ENCODE data around the gene FGF12. TPM values are rescaled to one million over a fixed set of nuclear protein-coding genes. Genes with fewer than 3 reads are reported as not detected.

The FGF12 gene
- total RNA-seq, 4 donors from 2014 or later, result 0.42 to 1.5 (median 0.62) TPM

- WGBS, 2 donors, result 69 to 79% methylated on average over 4 of the region's 4 CpGs
- peaks cover 0 to 5% (median 0%) of the 10 kb centered on the region in 4 donors for H3K9me3 ChIP-seq
- no peak for DNase-seq (ENCODE audit: low spot score in 2 of 2)
- H3K27ac ChIP-seq, result no peak overlapping the region
- no peaks in the 10 kb centered on the region for H3K4me1 ChIP-seq
- no peak overlapping the region for H3K4me3 ChIP-seq
- TF ChIP-seq EP300 (IDR thresholded peaks at IDR 0.05) (no peak), CTCF (IDR thresholded peaks at IDR 0.05) (no peak), POLR2A (IDR thresholded peaks at IDR 0.05) (no peak)
- no peaks in the 10 kb centered on the region for H3K36me3 ChIP-seq
- H3K27me3 ChIP-seq, result no peaks in the 10 kb centered on the region
Measured at GRCh38 chr3:192237992-192238608, 489.2 kb downstream of the FGF12 start.

- no peak overlapping the region for H3K27ac ChIP-seq
- H3K36me3 ChIP-seq, result no peaks in the 10 kb centered on the region
- H3K4me3 ChIP-seq, result no peak overlapping the region
- no peak for DNase-seq (ENCODE audit: low spot score in 2 of 2)
- TF ChIP-seq EP300 (IDR thresholded peaks at IDR 0.05) (no peak), CTCF (IDR thresholded peaks at IDR 0.05) (no peak), POLR2A (IDR thresholded peaks at IDR 0.05) (no peak)
- no peaks in the 10 kb centered on the region for H3K9me3 ChIP-seq
- 92 to 96% methylated on average over 2 of the region's 2 CpGs for WGBS, 2 donors
- no peaks in the 10 kb centered on the region for H3K27me3 ChIP-seq
- no peaks in the 10 kb centered on the region for H3K4me1 ChIP-seq
Measured at GRCh38 chr3:192229866-192230265, 497.5 kb downstream of the FGF12 start.

- WGBS, 2 donors, result 58 to 66% methylated on average over 5 of the region's 5 CpGs
- H3K9me3 ChIP-seq, result no peaks in the 10 kb centered on the region
- H3K27me3 ChIP-seq, result no peaks in the 10 kb centered on the region
- no peak overlapping the region for H3K4me3 ChIP-seq
- no peaks in the 10 kb centered on the region for H3K4me1 ChIP-seq
- DNase-seq (ENCODE audit: low spot score in 2 of 2), result no peak
- TF ChIP-seq CTCF (IDR thresholded peaks at IDR 0.05) (no peak), POLR2A (IDR thresholded peaks at IDR 0.05) (no peak), EP300 (IDR thresholded peaks at IDR 0.05) (no peak)
- H3K36me3 ChIP-seq, result no peaks in the 10 kb centered on the region
- H3K27ac ChIP-seq, result no peak overlapping the region
Measured at GRCh38 chr3:192224634-192225155, 502.6 kb downstream of the FGF12 start.

- 80 to 81% methylated on average over 2 of the region's 2 CpGs for WGBS, 2 donors
- H3K36me3 ChIP-seq, result no peaks in the 10 kb centered on the region
- H3K9me3 ChIP-seq, result no peaks in the 10 kb centered on the region
- no peaks in the 10 kb centered on the region for H3K27me3 ChIP-seq
- H3K27ac ChIP-seq, result no peak overlapping the region
- TF ChIP-seq EP300 (IDR thresholded peaks at IDR 0.05) (no peak), POLR2A (IDR thresholded peaks at IDR 0.05) (no peak)
- DNase-seq (ENCODE audit: low spot score in 2 of 2), result no peak
- no peak overlapping the region for H3K4me3 ChIP-seq
- no peaks in the 10 kb centered on the region for H3K4me1 ChIP-seq
Measured at GRCh38 chr3:192223815-192224214, 503.5 kb downstream of the FGF12 start.

GRCh38 chr3:192220915-192221314 lies 506.4 kb downstream of the FGF12 start:
- H3K27me3 ChIP-seq, result no peaks in the 10 kb centered on the region
- H3K4me1 ChIP-seq, result no peaks in the 10 kb centered on the region
- no peak for TF ChIP-seq POLR2A (IDR thresholded peaks at IDR 0.05)
- H3K27ac ChIP-seq, result no peak overlapping the region
- H3K36me3 ChIP-seq, result no peaks in the 10 kb centered on the region
- H3K4me3 ChIP-seq, result no peak overlapping the region
- no peak for DNase-seq (ENCODE audit: low spot score in 2 of 2)
- 90 to 94% methylated on average over 1 of the region's 1 CpG for WGBS, 2 donors
- H3K9me3 ChIP-seq, result no peaks in the 10 kb centered on the region

GRCh38 chr3:192219926-192220325 lies 507.4 kb downstream of the FGF12 start:
- DNase-seq (ENCODE audit: low spot score in 2 of 2), result no peak
- H3K4me3 ChIP-seq, result no peak overlapping the region
- H3K4me1 ChIP-seq, result no peaks in the 10 kb centered on the region
- no peak overlapping the region for H3K27ac ChIP-seq
- TF ChIP-seq CTCF (IDR thresholded peaks at IDR 0.05) (no peak), EP300 (IDR thresholded peaks at IDR 0.05) (no peak), POLR2A (IDR thresholded peaks at IDR 0.05) (no peak)
- no peaks in the 10 kb centered on the region for H3K27me3 ChIP-seq
- H3K36me3 ChIP-seq, result no peaks in the 10 kb centered on the region
- no peaks in the 10 kb centered on the region for H3K9me3 ChIP-seq

All from tibial nerve (tissue), 4 donors.